ENCODE results near the gene GPR62. TPM values are rescaled to one million over a fixed set of nuclear protein-coding genes. Genes with fewer than 3 reads are reported as not detected.
A peak's percentile ranks its signal among the peaks of the same experiment; 100 is the strongest.

GPR62 gene
- total and polyA plus RNA-seq, 8 donors: 0.08 to 0.26 (median 0.09) TPM; not detected in 2

DNA sequence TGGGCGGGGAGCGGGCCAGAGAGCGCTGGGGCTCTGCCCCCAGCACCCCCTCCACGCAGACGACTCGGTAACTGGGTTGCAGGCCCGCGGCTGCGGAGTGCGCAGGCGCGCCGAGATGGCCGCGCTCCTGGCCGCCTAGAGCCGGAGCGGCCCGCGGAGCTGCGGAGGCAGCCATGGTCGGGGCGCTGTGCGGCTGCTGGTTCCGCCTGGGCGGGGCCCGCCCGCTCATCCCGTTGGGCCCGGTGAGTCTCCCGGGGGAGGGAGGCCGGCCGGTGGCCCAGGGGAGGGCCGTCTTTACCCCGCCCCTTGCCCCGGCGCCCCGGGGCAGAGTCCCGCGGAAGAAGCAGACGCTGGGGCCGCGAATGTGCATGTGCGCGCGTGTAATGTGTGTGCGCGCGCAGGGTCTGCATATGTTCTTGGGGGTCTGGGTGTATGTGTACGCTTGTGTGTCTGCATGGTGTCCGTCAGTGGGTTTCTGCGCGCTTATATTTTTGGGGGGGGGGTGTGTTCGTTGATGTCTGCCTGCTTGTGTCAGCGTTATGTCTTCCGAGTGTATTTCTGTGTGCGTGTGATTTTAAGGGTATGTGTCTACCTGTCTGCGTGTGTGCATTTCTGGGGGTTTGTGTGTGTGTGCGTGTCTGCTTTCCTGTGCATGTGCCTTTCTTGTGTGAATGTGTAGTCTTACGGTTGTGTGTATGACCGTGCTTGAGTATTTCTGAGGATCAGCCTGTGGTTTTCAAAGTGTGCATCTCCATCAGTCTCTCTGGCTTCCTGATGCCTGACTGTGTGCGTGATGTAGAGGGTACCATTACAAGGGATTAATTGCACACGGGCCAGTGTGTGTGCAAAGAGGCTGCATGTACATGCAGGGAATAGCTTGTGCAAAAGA, 20.0 kb downstream of the GPR62 start, which contains the start of gene ABHD14A:
ABHD14A (plus strand) TSS at position 102 of the 889 bp plus-strand sequence; CDS start at position 174, 72 bp downstream.
- ATAC-seq (peak; percentile 63 to 75 (median 70)), FAIRE-seq (no peak), DNase-seq (peak; percentile 69 to 89 (median 78))
- no peaks in the 10 kb centered on the region for H3K36me3 ChIP-seq
- TF ChIP-seq CTCF (IDR thresholded peaks at IDR 0.05): no peak
- intact Hi-C loops (cut with DNase I): no loop called here
- no peaks in the 10 kb centered on the region for H3K27me3 ChIP-seq
- WGBS, 2 donors: 0% methylated on average over 47 to 63 of the region's 63 CpGs
- peak within 1 kb of the TSS; percentile 45 to 77 (median 61) for H3K4me3 ChIP-seq
- H3K9me3 ChIP-seq: no peaks in the 10 kb centered on the region
- peak within 1 kb of the TSS; percentile 73 to 94 (median 86) for H3K27ac ChIP-seq
- H3K4me1 ChIP-seq: peaks cover 11 to 24% (median 18%) of the 10 kb centered on the region in 3 donors

DNA sequence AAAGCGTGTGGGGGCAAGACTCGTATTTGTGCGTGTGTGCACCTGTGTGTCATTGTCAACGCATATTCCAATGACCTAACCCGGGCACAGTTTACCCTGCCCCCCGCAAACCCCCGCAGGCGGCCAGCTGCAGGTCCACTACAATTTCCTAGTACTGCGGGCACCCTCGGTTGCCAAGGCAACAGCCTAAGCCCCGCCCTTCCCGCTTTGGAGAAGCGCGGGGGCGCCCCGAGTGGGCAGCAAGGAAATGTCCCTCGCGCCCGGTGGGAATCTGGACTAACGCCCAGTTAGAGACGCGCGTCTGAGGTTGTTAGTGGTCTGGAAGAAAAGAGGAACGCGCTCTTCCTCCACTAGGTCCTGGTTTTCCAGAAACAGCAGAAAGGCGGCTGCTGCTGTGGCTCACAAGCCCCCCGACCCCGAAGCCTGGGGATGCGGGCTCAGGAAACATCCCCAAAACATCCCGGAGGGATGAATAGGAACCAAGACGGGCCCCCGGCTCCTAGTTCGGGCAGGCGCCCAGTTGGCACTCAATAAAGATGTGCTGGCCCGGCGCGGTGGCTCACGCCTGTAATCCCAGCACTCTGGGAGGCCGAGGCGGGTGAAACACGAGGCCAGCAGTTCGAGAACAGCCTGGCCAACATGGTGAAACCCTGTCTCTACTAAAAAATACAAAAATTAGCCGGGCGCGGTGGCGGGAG, 20.8 kb downstream of the GPR62 start:
- peak overlapping the region in 3 of 4 donors; percentile 42 to 94 (median 73) for H3K27ac ChIP-seq
- ATAC-seq: peak in 2 of 4 donors; percentile 8 to 18
- TF ChIP-seq CTCF (IDR thresholded peaks at IDR 0.05): no peak
- peaks cover 11 to 18% (median 13%) of the 10 kb centered on the region in 3 donors for H3K4me1 ChIP-seq
- 35 to 37% methylated on average over 46 of the region's 46 CpGs for WGBS, 2 donors
- peak; percentile 63 to 88 (median 76) for DNase-seq
- H3K36me3 ChIP-seq: no peaks in the 10 kb centered on the region
- no peaks in the 10 kb centered on the region for H3K27me3 ChIP-seq
- H3K9me3 ChIP-seq: no peaks in the 10 kb centered on the region
- peak overlapping the region in 2 of 4 donors; percentile 59 to 77 for H3K4me3 ChIP-seq
- FAIRE-seq: no peak
- intact Hi-C loops (cut with DNase I): no loop called here

DNA sequence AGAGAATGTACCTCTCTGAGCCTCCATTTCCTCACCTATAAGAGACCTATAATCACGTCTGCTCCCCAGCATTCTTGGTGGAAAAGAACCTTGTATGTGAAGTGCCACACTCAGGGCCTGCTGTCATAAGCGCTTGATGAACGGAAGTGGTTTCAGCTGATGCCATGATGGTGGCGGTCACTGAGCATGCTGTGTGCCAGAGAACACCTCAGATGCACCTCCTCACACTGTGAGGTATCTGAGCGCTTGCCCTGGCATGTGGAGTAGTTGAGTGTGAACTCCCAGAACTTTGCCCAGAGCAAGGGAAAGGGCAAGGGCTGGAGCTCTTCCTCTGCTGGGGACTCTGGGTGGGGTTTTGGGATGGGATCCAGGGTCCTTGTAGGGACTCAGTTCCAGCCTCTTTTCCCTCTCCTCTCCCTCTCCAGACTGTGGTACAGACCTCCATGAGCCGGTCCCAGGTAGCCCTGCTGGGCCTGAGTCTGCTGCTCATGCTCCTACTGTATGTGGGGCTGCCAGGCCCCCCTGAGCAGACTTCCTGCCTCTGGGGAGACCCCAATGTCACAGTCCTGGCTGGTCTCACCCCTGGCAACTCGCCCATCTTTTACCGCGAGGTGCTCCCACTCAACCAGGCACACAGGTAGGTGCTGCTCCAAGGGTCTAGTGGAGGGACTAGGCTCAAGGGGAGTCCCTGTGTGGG, 22.4 kb downstream of the GPR62 start:
- no peaks in the 10 kb centered on the region for H3K27me3 ChIP-seq
- H3K4me1 ChIP-seq: peaks cover 14 to 23% (median 16%) of the 10 kb centered on the region in 3 donors
- WGBS, 2 donors: 79 to 83% methylated on average over 8 to 9 of the region's 9 CpGs
- no peak for TF ChIP-seq CTCF (IDR thresholded peaks at IDR 0.05)
- no peaks in the 10 kb centered on the region for H3K9me3 ChIP-seq
- DNase-seq (peak in 1 of 6 donors; percentile 72), ATAC-seq (no peak), FAIRE-seq (no peak)
- no peak overlapping the region for H3K4me3 ChIP-seq
- no peak overlapping the region for H3K27ac ChIP-seq
- no peaks in the 10 kb centered on the region for H3K36me3 ChIP-seq
- intact Hi-C loops (cut with DNase I): no loop called here

- Histone ChIP-seq H3K4me1 (peaks cover 14 to 23% (median 16%) of the 10 kb centered on the region in 3 donors), H3K27ac (no peak overlapping the region), H3K9me3 (no peaks in the 10 kb centered on the region), H3K36me3 (no peaks in the 10 kb centered on the region), H3K27me3 (no peaks in the 10 kb centered on the region), H3K4me3 (no peak overlapping the region)
- intact Hi-C loops (cut with DNase I): no loop called here
- 72 to 77% methylated on average over 4 of the region's 4 CpGs for WGBS, 2 donors
- DNase-seq: no peak
- no peak for FAIRE-seq
- TF ChIP-seq CTCF (IDR thresholded peaks at IDR 0.05): no peak
- no peak for ATAC-seq
Observed at GRCh38 chr3:51978143-51978502, 22.9 kb downstream of the GPR62 start.

All from pancreas (tissue), 10 donors.